Thoracic aorta (tissue), 2 donors: Measurements from ENCODE around the gene ADAM10. TPM values are rescaled to one million over a fixed set of nuclear protein-coding genes. Genes with fewer than 3 reads are reported as not detected.

Experiments
- ATAC-seq: fragments of 150-250 bp; one replicate; pipeline ENCODE4 v1.8.0; 2017; ENCODE audit warnings: low read depth; ENCODE audit not compliant: insufficient number of reproducible peaks, low FRiP score
- DNase-seq: peaks from one replicate; pipeline ENCODE4 v3.0.0-alpha.2; 2020; ENCODE audit warnings: low spot score
- H3K27ac ChIP-seq, 2 donors: fragments of 200-600 bp; sonication (generic); 1 replicate in 1 of 2; 2 replicates in 1 of 2; pipeline ENCODE4 v1.5.1; 2016; ENCODE audit warnings: mild to moderate bottlenecking in 2 of 2, moderate library complexity in 2 of 2
- H3K27me3 ChIP-seq: fragments of 200-600 bp; sonication (generic); replicated peaks from 2 replicates; pipeline ENCODE4 v1.6.0; 2016; ENCODE audit warnings: mild to moderate bottlenecking; ENCODE audit not compliant: insufficient read depth
- H3K36me3 ChIP-seq: fragments of 200-600 bp; sonication (generic); one replicate; pipeline ENCODE4 v1.5.1; 2016
- H3K4me1 ChIP-seq, 2 donors: fragments of 200-600 bp; sonication (generic); 1 replicate in 1 of 2; 2 replicates in 1 of 2; pipeline versions ENCODE4 v1.5.1 to v1.6.0; 2016; ENCODE audit warnings: low read depth in 2 of 2, mild to moderate bottlenecking in 1 of 2; ENCODE audit not compliant: control insufficient read depth in 1 of 2
- H3K4me3 ChIP-seq: fragments of 200-600 bp; sonication (generic); 2 replicates; pipeline ENCODE4 v1.5.1; 2016; ENCODE audit warnings: mild to moderate bottlenecking
- H3K9me3 ChIP-seq: fragments of 200-600 bp; sonication (generic); 2 replicates; pipeline ENCODE4 v1.5.1; 2016
- total RNA-seq, 2 donors: library from RNA; depleted of rRNA; stranded (reverse); fragments of >200 nt; gene quantifications; one replicate each; pipeline versions ENCODE4 v1.1.0 to v1.2.3, GENCODE V29; 2016
- TF ChIP-seq, protein P1 (sequence below): fragments of 200-600 bp; sonication (generic); IDR thresholded peaks from one replicate; pipeline ENCODE4 v1.5.1; 2019; ENCODE audit warnings: antibody characterized with exemption

ADAM10 gene
- total RNA-seq, 2 donors from 2014 or later, result 41.2 to 63.1 TPM

GRCh38 chr15:58736018-58736643, 13.4 kb downstream of the ADAM10 start:
- Histone ChIP-seq H3K36me3 (no peaks in the 10 kb centered on the region), H3K27me3 (no peaks in the 10 kb centered on the region), H3K4me1 (peaks cover 12 to 32% of the 10 kb centered on the region in 2 donors), H3K9me3 (no peaks in the 10 kb centered on the region), H3K4me3 (no peak overlapping the region), H3K27ac (no peak overlapping the region)
- ATAC-seq (no peak), DNase-seq (no peak)
- TF ChIP-seq, protein P1, sequence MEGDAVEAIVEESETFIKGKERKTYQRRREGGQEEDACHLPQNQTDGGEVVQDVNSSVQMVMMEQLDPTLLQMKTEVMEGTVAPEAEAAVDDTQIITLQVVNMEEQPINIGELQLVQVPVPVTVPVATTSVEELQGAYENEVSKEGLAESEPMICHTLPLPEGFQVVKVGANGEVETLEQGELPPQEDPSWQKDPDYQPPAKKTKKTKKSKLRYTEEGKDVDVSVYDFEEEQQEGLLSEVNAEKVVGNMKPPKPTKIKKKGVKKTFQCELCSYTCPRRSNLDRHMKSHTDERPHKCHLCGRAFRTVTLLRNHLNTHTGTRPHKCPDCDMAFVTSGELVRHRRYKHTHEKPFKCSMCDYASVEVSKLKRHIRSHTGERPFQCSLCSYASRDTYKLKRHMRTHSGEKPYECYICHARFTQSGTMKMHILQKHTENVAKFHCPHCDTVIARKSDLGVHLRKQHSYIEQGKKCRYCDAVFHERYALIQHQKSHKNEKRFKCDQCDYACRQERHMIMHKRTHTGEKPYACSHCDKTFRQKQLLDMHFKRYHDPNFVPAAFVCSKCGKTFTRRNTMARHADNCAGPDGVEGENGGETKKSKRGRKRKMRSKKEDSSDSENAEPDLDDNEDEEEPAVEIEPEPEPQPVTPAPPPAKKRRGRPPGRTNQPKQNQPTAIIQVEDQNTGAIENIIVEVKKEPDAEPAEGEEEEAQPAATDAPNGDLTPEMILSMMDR, result no peak

DNA sequence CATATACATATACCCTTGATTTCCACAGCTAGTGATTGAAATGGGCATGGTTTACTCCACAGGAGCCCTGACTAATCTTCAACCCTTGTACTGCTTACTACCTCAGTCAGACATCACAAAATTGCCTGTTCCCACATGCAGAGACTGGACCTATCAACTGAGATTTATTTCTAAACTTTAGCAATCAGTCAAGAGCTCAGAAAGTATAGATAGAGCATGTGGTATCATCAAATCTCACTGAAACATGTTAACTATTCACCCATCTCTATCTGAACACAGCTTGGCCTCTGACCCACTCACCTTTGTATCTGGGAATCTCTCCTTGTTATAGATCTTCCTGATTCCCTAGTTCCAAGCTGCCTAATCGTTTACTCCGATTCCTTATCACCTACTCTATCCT, 14.6 kb downstream of the ADAM10 start:
- ATAC-seq, result no peak
- Histone ChIP-seq H3K4me3 (no peak overlapping the region), H3K4me1 (peaks cover 13 to 33% of the 10 kb centered on the region in 2 donors)

DNA sequence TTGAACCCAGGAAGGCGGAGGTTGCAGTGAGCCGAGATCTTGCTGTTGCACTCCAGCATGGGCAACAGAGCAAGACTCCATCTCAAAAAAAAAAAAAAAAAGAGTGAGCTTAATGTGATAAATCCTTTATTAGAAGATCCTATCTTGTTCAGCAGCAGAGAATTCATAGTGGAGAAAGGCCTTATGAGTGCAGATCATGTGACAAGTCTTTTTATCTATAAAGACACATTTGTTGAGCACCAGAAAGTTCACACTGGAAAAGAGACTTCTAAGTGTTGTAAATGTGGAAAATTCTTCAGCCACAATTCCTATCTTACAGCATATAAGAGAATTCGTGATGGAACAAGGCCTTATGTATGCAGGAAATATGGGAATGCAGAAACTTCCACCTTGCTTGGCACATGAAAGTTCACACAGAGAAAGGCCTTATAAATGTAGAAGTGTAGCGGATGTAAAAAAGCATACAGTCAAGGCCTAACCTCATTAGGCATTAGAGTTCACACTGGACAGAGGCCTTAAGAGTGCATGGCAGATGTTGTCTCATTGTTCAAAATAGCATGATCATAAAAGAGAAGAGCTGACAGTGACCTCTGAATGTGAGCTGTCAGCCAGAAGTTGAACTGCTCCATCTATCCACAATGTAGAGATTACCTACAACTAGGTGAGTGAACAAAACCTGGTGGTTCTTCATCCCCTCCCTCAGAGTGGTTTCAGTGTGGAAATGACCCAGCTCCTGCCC, 16.7 kb downstream of the ADAM10 start:
- TF ChIP-seq, protein P1, result no peak

More for the DNA sequence above, 14.6 kb downstream of the ADAM10 start:
- TF ChIP-seq, protein P1, result no peak
- H3K36me3 ChIP-seq, result no peaks in the 10 kb centered on the region
- DNase-seq, result no peak
- no peaks in the 10 kb centered on the region for H3K27me3 ChIP-seq
- H3K27ac ChIP-seq, result no peak overlapping the region
- no peaks in the 10 kb centered on the region for H3K9me3 ChIP-seq

GRCh38 chr15:58731756-58732535, 17.6 kb downstream of the ADAM10 start:
- ATAC-seq (no peak), DNase-seq (no peak)
- TF ChIP-seq, protein P1, result no peak
- Histone ChIP-seq H3K4me3 (no peak overlapping the region), H3K36me3 (no peaks in the 10 kb centered on the region), H3K4me1 (peaks cover 13% of the 10 kb centered on the region in 2 donors), H3K9me3 (no peaks in the 10 kb centered on the region), H3K27me3 (no peaks in the 10 kb centered on the region), H3K27ac (peak overlapping the region in 1 of 2 donors; percentile 52)

More for the DNA sequence above, 16.7 kb downstream of the ADAM10 start:
- Histone ChIP-seq H3K36me3 (no peaks in the 10 kb centered on the region), H3K4me3 (no peak overlapping the region), H3K9me3 (no peaks in the 10 kb centered on the region), H3K4me1 (peaks cover 13 to 20% of the 10 kb centered on the region in 2 donors), H3K27ac (peak overlapping the region in 1 of 2 donors; percentile 52), H3K27me3 (no peaks in the 10 kb centered on the region)
- no peak for DNase-seq
- no peak for ATAC-seq

- DNase-seq (no peak), ATAC-seq (no peak)
- Histone ChIP-seq H3K27me3 (no peaks in the 10 kb centered on the region), H3K9me3 (no peaks in the 10 kb centered on the region), H3K4me3 (no peak overlapping the region), H3K27ac (no peak overlapping the region), H3K36me3 (no peaks in the 10 kb centered on the region), H3K4me1 (peaks cover 24 to 25% of the 10 kb centered on the region in 2 donors)
- TF ChIP-seq, protein P1, result no peak
Measured at GRCh38 chr15:58726867-58727266, 22.6 kb downstream of the ADAM10 start.
